ENCODE results near the gene OR51L1. TPM values are rescaled to one million over a fixed set of nuclear protein-coding genes. Genes with fewer than 3 reads are reported as not detected.

The OR51L1 gene
- total and polyA plus RNA-seq, 2 of the 4 experiments (the other 2 are of a cell fraction), result not detected

- Histone ChIP-seq H2AFZ (replicated peaks; ENCODE audit: low read length, poor library complexity) (no peak overlapping the region), H3K56ac (ENCODE audit: extremely low read depth, insufficient read depth, low read length) (no peak overlapping the region), H3K18ac (ENCODE audit: low read depth, low read length) (no peak overlapping the region), H3K9me3 (ENCODE audit: control insufficient read depth, insufficient read depth, low read length) (no peaks in the 10 kb centered on the region), H3K4ac (ENCODE audit: low read depth, low read length) (no peak overlapping the region), H4K91ac (ENCODE audit: insufficient read depth, low read depth, low read length) (no peak overlapping the region), H3K27ac (ENCODE audit: insufficient read depth, low read length) (no peak overlapping the region), H3K14ac (replicated peaks; ENCODE audit: low read depth, low read length) (no peak overlapping the region), H3K4me3 (ENCODE audit: insufficient read depth, low read depth, low read length) (no peak overlapping the region), H2AK9ac (replicated peaks; ENCODE audit: low read depth, low read length, poor library complexity) (no peak overlapping the region), H2BK5ac (ENCODE audit: low read depth, low read length, poor library complexity, severe bottlenecking) (no peak overlapping the region), H3K23ac (ENCODE audit: low read depth, low read length) (no peak overlapping the region), H2BK15ac (ENCODE audit: low read depth, low read length) (no peak overlapping the region), H4K8ac (ENCODE audit: low read depth in 2 of 2, low read length in 2 of 2) (no peak overlapping the region), H3K4me2 (ENCODE audit: low read depth, low read length) (no peak overlapping the region), H3K9ac (ENCODE audit: low read depth, low read length) (no peak overlapping the region), H2BK20ac (ENCODE audit: low read depth, low read length) (no peak overlapping the region), H3K9me1 (ENCODE audit: insufficient read depth, low read length) (no peaks in the 10 kb centered on the region), H2BK120ac (ENCODE audit: low read depth, low read length) (no peak overlapping the region), H4K5ac (ENCODE audit: low read depth, low read length) (no peak overlapping the region), H4K20me1 (ENCODE audit: insufficient read depth, low read length) (no peaks in the 10 kb centered on the region), H3K79me1 (ENCODE audit: low read depth in 1 of 2, low read length in 2 of 2) (no peaks in the 10 kb centered on the region), H3K4me1 (ENCODE audit: control insufficient read depth, insufficient read depth, low read length) (no peaks in the 10 kb centered on the region), H3K27me3 (ENCODE audit: control insufficient read depth, insufficient read depth, low read length) (no peaks in the 10 kb centered on the region), H3K36me3 (ENCODE audit: control insufficient read depth, insufficient read depth, low read length) (no peaks in the 10 kb centered on the region), H2AK5ac (ENCODE audit: low read depth, low read length) (no peak overlapping the region)
- no TSS peak for BruUV-seq (replicated peaks)
- ChIA-PET POLR2A (ENCODE audit: unreplicated experiment) (no interaction called here), CTCF (no interaction called here)
- intact Hi-C loops (cut with micrococcal nuclease) (no loop called here), dilution Hi-C loops (cut with HindIII; ENCODE audit: low sequenced_read_pairs, unreplicated experiment) (no loop called here), in situ Hi-C loops (cut with MboI; ENCODE audit: low sequenced_read_pairs) (no loop called here)
- ATAC-seq (ENCODE audit: low read depth), result no peak
- 42% methylated on average over 2 of the region's 15 CpGs; no CpG with 5 or more reads in 1 of the 2 experiments for WGBS, 2 experiments (ENCODE audit: extremely low coverage in 2 of 2, insufficient read length in 1 of 2)
- DNase-seq, result no peak
- TF ChIP-seq CEBPB (IDR thresholded peaks at IDR 0.05; ENCODE audit: low read depth, low read length) (peak; percentile 63), FOS (IDR thresholded peaks at IDR 0.05; ENCODE audit: low read depth, low read length) (no peak), RCOR1 (IDR thresholded peaks at IDR 0.05; ENCODE audit: insufficient replicate concordance, low read length) (no peak), BHLHE40 (IDR thresholded peaks at IDR 0.05; ENCODE audit: low read depth, low read length) (no peak), NFE2L2 (IDR thresholded peaks at IDR 0.05; ENCODE audit: low read depth, low read length) (no peak)
Observed at GRCh38 chr11:5046754-5047330, 52.2 kb downstream of the OR51L1 start.

Other genes with a start within 250 kb of the OR51L1 start
- not detected in 2 replicates for gene OR51F1, start 224.9 kb upstream of the OR51L1 start, total RNA-seq (2012; rRNA removed)
- not detected in 2 replicates for gene OR51F1, start 224.9 kb upstream of the OR51L1 start, polyA plus RNA-seq (2012; rRNA removed)
- gene OR52R1, start 190.5 kb upstream of the OR51L1 start, total RNA-seq (2012; rRNA removed), result not detected in 2 replicates
- not detected in 2 replicates for gene OR52R1, start 190.5 kb upstream of the OR51L1 start, polyA plus RNA-seq (2012; rRNA removed)
- gene OR51F2, start 173.5 kb upstream of the OR51L1 start, total RNA-seq (2012; rRNA removed), result under 0.01 and 0.18 TPM in 2 replicates
- gene OR51F2, start 173.5 kb upstream of the OR51L1 start, polyA plus RNA-seq (2012; rRNA removed), result not detected in 2 replicates
- gene OR51S1, start 145.6 kb upstream of the OR51L1 start, total RNA-seq (2012; rRNA removed), result not detected in 2 replicates
- gene OR51S1, start 145.6 kb upstream of the OR51L1 start, polyA plus RNA-seq (2012; rRNA removed), result not detected in 2 replicates
- not detected in 2 replicates for gene OR51T1, start 113.0 kb upstream of the OR51L1 start, total RNA-seq (2012; rRNA removed)
- gene OR51T1, start 113.0 kb upstream of the OR51L1 start, polyA plus RNA-seq (2012; rRNA removed), result not detected in 2 replicates
- gene OR51A7, start 91.1 kb upstream of the OR51L1 start, total RNA-seq (2012; rRNA removed), result not detected in 2 replicates
- gene OR51A7, start 91.1 kb upstream of the OR51L1 start, polyA plus RNA-seq (2012; rRNA removed), result not detected in 2 replicates
- not detected in 2 replicates for gene OR51G2, start 75.5 kb upstream of the OR51L1 start, total RNA-seq (2012; rRNA removed)
- not detected in 2 replicates for gene OR51G2, start 75.5 kb upstream of the OR51L1 start, polyA plus RNA-seq (2012; rRNA removed)
- not detected in 2 replicates for gene OR51G1, start 70.5 kb upstream of the OR51L1 start, total RNA-seq (2012; rRNA removed)
- gene OR51G1, start 70.5 kb upstream of the OR51L1 start, polyA plus RNA-seq (2012; rRNA removed), result not detected in 2 replicates
- gene OR51A4, start 47.2 kb upstream of the OR51L1 start, total RNA-seq (2012; rRNA removed), result not detected in 2 replicates
- gene OR51A4, start 47.2 kb upstream of the OR51L1 start, polyA plus RNA-seq (2012; rRNA removed), result not detected in 2 replicates
- gene OR51A2, start 39.1 kb upstream of the OR51L1 start, total RNA-seq (2012; rRNA removed), result not detected in 2 replicates
- gene OR51A2, start 39.1 kb upstream of the OR51L1 start, polyA plus RNA-seq (2012; rRNA removed), result not detected in 2 replicates
- not detected in 2 replicates for gene OR52J3, start 51.7 kb downstream of the OR51L1 start, total RNA-seq (2012; rRNA removed)
- not detected in 2 replicates for gene OR52J3, start 51.7 kb downstream of the OR51L1 start, polyA plus RNA-seq (2012; rRNA removed)
- gene OR52E2, start 64.8 kb downstream of the OR51L1 start, total RNA-seq (2012; rRNA removed), result not detected in 2 replicates
- not detected in 2 replicates for gene OR52E2, start 64.8 kb downstream of the OR51L1 start, polyA plus RNA-seq (2012; rRNA removed)
- gene OR52E1, start 74.7 kb downstream of the OR51L1 start, total RNA-seq (2012; rRNA removed), result not detected in 2 replicates
- gene OR52E1, start 74.7 kb downstream of the OR51L1 start, polyA plus RNA-seq (2012; rRNA removed), result not detected in 2 replicates
- gene OR52A5, start 143.5 kb downstream of the OR51L1 start, total RNA-seq (2012; rRNA removed), result not detected in 2 replicates
- not detected in 2 replicates for gene OR52A5, start 143.5 kb downstream of the OR51L1 start, polyA plus RNA-seq (2012; rRNA removed)
- not detected in 2 replicates for gene OR52A1, start 159.9 kb downstream of the OR51L1 start, total RNA-seq (2012; rRNA removed)
- gene OR52A1, start 159.9 kb downstream of the OR51L1 start, polyA plus RNA-seq (2012; rRNA removed), result not detected in 2 replicates
- gene OR51V1, start 205.8 kb downstream of the OR51L1 start, total RNA-seq (2012; rRNA removed), result not detected in 2 replicates
- not detected in 2 replicates for gene OR51V1, start 205.8 kb downstream of the OR51L1 start, polyA plus RNA-seq (2012; rRNA removed)
- not detected in 2 replicates for gene HBB, start 232.2 kb downstream of the OR51L1 start, total RNA-seq (2012; rRNA removed)
- gene HBB, start 232.2 kb downstream of the OR51L1 start, polyA plus RNA-seq (2012; rRNA removed), result 0.24 TPM in 1 of 2 replicates, not detected in the other
- 3.1 and 6.3 TPM in 2 replicates for gene HBD, start 239.6 kb downstream of the OR51L1 start, total RNA-seq (2012; rRNA removed)
- 10.7 and 12.0 TPM in 2 replicates for gene HBD, start 239.6 kb downstream of the OR51L1 start, polyA plus RNA-seq (2012; rRNA removed)